ENCODE measurements around the gene LNX2.

The LNX2 gene

DNA sequence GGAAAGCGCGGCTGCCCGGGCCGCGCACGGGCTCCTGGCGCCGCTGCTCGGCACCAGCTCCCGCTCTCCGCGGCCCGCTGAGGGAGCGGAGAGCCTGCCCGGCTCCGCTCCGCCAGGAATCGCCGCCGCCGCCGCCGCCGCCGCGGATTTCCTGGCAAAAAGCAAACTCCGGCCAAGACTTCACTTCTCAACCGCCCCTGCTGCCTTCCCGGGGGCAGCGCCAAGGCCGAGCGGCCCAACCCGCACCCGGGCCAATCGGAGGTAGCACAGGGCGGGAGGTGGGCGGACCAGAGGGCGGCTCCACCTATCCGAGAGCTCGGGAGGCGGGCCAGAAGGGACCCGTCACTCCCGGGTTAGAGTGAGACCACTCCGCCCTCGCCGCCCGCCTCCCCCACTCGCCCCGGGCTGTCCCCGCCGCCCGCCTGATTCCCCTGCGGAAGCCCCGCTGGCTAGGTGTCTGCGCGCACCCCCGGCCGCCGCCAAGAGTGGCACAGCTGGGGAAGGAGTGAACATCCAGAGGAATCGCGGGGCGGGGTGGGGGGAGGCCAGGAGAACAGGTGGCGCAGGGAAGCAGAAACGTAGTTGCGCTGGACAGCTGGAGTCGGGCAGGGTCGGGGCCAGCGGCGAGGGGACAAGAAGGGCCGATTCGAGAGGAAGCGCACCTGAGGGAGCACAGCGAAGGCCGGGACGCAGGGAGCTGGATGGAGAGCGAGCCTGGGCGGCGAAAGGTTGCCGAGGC is at the start of gene LNX2:
Gene LNX2, minus strand, starts transcription at position 153 of the 739 bp plus-strand sequence. CDS start 38,826 bp downstream, outside the sequence.
- DNase-seq (ENCODE audit: low read depth in 2 of 2), result peak; percentile 93 to 96

DNA sequence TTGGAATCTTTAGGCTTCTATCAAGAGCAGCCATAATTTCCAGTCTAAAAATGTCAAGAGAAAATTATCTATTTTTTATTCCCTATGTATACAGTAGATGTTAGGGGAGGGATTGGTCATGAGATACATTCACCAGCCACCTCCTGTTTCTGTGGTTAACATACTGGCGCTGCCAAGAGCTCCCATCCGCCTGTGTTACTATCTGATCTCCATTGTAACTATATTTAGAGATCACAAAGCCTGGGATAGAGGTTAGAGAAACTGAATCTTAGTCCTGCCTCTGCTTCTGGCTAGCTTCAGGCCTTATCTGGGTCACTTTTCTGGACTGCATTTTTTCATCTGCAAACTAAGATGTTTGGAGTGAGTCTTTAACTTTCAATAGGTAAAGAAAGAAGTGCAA is 47.6 kb upstream of the LNX2 start:
- DNase-seq (ENCODE audit: low read depth in 2 of 2), result no peak

DNA sequence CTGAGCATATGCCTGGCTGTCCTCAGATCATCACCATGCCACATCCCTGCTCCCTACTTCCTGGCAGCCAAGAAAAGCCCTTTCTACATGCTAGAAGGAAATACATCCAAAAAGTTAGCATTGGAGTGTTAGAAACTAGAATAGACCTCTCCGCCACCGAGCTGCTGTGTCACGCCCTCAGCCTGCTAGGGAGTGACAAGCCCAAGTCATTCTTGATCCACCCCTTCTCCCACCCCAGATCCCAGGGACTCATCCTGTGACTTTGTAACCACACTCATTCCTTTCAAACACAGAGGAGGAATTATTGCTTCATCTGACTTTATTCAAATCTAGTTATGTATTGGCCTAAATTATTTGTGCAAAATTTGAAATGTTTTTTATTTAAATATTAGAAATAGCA is 46.6 kb upstream of the LNX2 start:
- DNase-seq (ENCODE audit: low read depth in 2 of 2), result no peak

DNA sequence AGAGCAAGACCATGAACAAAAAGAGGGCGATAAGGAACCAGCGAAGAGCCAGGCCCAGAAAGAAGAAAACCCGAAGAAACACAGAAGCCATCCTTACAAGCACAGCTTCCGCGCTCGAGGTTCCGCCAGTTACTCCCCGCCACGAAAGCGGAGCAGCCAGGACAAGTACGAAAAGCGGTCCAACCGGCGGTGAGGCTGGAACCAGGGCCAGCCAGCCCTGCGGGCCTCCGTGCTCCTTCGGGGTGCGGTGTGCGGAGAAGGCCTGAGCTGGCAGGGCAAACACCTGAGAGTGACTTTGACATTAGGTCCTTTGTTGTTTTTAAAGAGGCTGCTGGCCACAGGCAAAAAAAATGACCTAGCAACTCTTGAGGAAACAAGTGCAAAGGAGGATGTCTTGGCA is 45.4 kb upstream of the LNX2 start:
- no peak for DNase-seq (ENCODE audit: low read depth in 2 of 2)

DNA sequence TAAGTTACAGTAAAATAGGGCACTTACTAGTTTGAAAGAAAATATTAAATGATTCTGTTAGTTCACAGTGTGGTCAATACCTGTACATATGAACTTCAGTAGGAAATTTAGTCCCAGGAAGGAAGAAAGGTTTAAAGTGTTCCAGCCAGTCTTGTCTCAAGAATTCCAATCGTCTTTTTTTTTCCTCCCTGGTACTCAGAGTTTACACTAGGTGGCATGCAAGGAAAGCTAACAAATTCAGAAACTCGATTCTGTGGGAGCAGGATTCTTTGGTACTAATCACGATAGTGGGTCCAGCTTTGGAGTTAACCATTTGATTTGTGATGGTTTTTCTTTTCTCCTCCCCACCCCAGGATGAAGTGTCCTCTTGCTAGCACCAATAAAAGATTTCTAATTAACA is 45.0 kb upstream of the LNX2 start:
- DNase-seq (ENCODE audit: low read depth in 2 of 2), result no peak

DNA sequence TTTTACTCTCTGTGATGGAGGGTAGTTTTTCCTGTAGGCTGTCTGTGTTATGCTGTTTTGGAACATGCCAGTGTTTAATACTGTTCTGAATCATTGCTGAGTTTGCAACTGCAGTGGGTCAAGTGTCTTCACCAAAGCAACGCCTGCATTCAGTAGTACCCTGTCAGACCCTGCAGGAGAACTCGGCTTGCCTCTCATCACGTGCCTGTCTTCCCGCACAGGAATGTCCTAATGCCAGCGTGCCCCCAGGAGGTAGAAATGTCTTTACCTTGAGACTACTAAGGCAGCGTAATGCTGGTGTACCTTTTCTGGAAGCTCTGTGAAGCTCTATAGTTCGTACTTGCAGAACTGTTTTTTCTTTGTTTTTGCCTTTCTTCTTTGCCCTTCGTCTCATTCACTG is 43.6 kb upstream of the LNX2 start:
- DNase-seq (ENCODE audit: low read depth in 2 of 2), result no peak

DNA sequence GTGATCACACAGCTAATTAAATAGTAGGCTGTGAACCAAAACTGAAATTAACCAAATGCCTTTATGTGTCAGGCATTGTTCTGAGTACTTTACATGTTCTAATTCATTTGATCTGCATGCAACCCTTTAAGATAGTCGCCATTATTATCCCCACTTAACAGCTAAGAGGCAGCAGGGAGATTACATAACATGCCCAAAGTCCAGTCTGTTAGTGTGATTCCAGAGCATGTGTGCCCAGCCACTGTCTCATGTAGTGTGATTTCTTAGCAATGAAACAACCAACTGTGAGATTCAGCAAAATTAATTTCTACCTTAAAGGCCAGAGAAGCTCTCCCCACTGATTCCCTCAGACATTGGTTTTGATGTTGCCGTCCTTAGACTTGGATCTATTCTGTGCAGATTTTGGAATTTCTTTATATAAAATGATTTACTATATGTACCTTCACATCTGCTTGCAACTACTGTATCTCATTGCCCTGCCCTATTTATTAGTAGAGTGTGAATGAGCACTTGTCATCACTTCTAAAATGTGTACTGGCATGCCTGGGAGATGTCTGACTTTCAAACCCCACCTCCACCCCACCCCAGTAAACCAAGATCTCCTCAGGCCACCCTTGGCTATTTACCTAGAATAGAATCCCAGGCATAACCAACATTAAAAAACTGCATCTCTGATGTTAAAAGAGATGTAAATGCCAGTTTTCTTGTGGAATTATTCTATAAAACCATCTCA is 42.6 kb upstream of the LNX2 start:
- no peak for DNase-seq (ENCODE audit: low read depth in 2 of 2)

DNA sequence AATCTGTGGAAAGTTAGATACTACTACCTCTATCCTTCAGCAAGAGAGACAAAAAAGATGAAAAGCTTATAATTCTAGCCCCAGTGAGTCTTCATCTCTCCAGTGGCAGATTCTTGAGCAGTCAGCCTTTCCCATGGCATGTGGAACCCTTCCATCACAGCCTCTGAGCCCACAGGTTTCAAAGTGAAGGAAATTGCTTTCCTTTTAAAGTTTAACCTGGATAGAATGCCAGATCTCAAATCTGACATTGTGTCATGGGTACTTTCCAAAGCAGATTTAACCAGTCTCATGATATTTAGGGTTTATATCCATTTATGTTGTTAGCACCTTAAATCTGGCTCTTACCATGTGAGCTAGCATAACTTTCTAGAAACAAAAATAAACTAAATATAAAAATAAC is 40.7 kb upstream of the LNX2 start:
- DNase-seq (ENCODE audit: low read depth in 2 of 2), result no peak

DNA sequence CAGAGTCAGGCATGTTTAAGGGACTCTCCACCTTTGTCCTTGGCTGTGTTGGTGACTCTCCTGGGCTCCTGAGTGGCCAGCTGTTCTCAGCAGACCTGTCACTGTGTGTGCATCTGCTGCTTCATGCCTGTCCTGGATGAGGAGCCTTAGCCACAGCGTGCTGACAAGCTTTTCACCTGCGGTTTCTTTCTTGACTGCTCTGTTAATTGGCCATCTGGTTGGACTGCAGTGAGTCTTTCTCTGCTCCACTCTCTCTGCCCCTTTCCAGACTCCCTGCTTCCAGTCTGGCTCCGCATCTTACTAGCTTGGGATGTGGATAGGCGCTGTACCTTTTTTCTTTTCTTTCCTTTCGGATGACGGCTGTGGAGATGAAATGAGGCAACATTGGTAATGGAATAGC is 40.2 kb upstream of the LNX2 start:
- no peak for DNase-seq (ENCODE audit: low read depth in 2 of 2)

DNA sequence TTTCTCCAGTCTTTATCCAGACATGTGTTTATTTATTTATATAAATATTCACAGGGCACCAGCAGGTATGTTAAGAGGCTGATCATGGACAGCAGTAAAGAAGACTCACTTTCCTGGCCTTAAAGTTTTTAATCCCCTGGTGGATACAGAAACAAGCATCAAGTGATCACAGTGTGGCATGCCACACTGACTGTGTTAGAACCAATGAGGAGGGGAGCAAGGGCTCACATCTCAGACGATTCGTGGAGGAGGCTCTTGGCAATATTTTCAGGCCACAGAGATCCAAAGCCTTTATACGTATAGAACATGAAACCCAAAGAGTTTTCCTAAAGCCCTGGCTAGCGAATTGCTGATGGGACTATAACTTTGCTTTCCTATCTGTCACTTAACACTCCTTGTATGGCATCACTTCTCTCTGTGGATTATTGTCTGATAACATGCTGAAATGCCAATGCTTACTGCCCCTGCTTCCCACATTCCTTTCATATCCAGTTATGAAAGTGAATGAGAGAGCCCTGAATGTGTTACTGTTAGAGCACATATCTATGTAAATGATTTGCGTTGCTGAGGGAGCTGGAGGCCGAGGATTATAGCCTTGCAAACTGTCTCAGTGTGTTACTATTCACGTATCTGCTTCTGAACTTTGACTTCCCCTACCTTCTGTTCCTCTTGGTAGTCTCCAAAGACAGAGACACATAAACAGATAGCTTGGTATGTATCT is 39.0 kb upstream of the LNX2 start:
- no peak for DNase-seq (ENCODE audit: low read depth in 2 of 2)

DNA sequence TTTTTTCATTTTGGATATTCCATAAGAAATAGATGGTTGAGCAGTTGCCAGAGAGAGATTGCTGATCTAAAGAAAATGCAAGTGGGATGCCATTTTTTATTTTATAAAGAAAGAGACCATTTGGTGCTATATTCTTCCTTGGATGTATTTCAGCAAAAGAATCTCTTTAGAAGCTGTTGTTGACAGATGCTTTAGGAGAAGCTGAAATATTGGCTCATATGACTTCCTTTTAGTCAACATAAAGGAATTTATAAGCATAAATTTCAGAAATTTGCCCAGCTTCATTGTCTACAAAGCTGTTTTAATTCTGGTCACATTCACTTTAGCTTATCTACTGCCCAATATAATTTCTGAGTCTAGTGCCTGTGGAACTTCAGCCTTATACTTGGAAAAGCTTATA is 38.2 kb upstream of the LNX2 start:
- no peak for DNase-seq (ENCODE audit: low read depth in 2 of 2)

DNA sequence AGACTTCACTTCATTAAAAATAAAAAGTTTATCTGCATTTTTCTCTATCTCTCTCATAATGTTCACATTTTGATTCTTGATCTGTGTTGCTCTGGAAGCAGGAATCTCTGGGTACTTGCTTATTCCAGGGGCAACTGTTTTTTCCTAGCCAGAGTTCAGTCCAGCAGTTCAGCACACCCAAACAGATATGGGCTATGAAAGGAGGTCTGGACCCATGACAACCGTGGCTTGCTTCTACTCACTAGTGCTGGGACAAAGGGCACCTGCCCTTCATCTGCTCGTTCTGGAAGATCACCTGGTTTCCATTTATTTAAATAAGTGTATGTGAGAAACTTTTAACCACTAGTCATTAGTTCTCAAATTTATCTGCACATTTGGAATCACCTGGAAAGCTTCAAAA is 37.4 kb upstream of the LNX2 start:
- DNase-seq (ENCODE audit: low read depth in 2 of 2), result no peak

DNA sequence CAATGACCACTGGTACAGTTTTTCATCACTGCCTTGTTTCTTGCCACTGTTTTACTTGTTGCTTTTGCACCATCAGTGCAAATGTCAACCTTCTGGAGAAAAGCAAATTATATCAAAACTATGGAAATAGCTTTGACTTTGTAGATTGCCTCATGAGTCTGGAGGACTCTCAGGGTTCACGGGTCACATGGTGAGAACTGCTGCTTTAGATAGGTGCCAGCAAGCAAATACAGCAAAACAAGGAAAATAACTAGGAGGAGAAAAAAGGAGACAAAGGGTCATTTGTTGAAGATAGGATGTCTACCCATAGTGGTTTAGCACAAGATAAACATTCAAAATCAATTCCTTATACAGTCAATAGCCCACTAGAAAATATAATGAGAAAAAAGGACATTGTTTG is 34.5 kb upstream of the LNX2 start:
- DNase-seq (ENCODE audit: low read depth in 2 of 2), result no peak

DNA sequence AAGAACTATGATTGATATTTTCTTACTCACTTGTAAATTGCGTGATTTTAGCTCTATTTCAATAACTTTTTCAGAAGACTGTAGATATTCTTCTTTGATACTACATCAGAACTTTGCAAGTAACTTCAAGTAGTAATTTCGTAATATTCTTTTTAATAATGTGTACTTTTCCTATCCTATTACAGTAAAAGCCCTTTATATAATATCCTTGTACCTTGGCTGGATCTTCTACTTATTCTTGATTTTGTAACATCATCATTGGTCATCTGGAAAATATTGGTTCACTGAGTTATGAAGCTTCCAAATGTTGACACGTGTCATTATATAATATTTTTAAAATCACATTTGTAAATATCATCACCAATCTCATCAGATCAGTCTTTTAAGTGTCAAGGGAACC is 33.7 kb upstream of the LNX2 start:
- no peak for DNase-seq (ENCODE audit: low read depth in 2 of 2)

DNA sequence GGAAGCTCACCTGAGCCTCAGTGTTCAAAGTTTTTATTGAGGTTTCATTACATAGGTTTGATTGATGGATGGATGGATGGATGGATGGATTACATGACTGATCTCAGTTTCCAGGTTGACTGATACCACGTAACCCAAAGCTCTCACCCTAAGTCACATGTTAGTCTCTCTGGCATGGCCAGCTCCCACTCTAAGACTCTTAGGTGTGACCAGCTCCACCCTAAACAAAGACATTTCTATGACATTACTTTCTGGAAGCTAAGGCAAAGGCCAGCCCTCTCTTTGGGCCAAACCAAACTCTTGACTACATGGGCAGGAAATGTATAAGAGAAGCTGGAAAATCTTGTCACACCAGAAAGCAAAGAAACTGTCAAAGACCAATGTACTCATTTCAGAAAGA is 30.0 kb upstream of the LNX2 start:
- DNase-seq (ENCODE audit: low read depth in 2 of 2), result no peak

DNA sequence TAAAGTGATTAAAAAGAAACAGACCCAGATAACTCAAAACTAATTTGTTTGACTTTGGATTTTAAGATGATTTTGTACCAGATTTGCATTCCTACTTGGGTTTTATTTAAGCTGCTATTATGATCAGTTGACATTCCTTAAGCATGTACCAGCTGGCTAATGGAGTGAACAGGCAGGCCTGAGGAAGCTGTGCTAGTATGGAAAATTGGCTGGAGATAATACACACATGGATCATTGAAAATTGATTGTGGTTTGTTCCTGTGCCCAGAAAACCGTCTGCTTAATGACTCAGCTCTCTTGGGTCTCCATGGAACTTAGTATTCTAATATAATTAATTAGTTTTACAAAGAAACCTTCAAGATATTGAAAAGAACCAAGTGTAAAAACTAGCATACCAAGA is 24.0 kb upstream of the LNX2 start:
- DNase-seq (ENCODE audit: low read depth in 2 of 2), result no peak

DNA sequence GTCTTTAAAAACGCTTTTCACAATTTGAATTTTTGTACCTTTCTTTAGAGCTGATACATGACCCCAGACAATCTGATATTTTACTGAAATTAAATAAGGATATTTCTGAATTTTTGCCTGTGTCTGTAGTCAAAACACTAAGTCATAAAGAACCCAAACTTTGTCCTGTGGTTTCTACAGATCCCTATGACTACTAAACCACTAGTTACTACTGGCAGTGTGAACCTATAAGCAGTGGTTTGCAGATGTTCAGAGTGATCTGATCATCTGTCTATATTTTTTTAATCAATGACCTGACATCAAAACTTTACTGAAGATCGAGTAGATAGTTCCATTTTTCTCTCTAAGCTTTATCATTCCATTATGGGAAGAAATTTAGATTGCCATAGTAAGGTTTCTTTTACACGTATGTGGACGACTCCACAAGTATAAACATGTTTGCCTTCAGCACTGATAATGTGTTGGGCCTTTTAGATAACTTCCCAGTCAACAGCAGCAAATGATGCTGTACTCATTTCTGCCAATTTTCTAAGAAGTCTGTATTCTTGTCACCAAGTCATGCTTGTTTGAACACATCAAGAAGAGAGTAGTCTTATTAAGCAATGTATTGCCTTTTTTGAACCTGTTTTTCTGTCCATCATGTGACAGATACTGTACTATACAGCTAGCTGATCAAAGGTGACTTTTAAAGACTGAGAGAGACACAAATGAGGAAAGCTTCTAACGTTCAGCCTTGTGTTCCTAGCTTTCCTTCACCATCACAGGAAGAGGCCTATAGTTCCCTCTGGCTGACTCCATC is 23.2 kb upstream of the LNX2 start:
- DNase-seq (ENCODE audit: low read depth in 2 of 2), result no peak

DNA sequence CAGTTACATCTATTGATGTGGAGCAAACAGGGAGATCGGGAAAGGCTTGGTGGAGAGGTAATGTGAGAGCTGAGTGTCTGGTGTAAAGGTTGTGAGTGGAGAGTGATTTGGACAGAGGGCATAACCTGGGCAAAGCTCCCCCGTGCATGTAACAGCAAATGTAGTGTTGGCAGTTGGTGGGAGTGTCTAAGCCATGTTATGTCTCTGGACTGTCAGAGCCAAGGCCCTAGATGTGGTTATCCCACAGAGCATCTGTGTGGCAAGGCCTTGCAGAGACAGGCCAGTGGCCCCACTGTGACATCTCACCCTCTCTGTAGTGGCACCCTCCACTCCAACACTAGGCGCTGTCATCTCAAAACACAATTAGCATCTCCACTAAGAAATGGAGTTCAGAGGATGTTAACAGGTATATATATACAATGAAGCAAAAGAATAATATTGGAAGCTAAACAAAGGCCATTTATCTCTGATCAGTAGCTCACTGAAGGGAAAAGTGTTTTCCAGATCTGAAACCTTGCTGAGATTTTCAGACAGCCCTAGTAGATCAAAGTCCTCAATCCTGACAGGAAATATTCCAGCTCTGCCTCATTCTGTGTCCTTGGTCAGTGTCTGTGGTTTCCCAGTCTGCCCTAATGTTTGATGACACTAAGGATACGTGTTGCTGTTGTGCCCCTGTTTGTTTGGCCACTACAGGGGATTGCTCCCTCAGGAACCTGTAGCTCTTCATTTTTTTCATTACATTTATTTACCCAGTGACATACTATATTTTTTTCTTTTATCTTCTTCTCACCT is 21.6 kb upstream of the LNX2 start:
- DNase-seq (ENCODE audit: low read depth in 2 of 2), result no peak

DNA sequence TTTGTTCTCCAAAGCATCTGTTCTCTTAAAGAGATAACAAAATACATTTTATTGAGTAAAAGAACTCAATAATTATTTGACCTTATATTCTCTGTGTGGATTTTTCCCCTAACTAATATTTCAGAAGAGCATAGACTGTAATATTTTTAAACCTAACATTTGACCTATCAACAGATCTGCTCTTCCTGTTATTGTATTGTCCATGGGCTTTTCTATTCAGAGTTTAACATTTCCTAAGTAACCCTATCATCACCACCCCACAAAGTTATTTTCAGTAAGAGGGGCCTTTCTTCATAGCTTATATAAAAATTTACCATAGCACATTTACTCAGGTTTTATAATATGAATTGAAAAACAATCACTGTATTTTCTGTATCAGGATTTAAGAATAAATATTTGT is 18.9 kb upstream of the LNX2 start:
- DNase-seq (ENCODE audit: low read depth in 2 of 2), result no peak

DNA sequence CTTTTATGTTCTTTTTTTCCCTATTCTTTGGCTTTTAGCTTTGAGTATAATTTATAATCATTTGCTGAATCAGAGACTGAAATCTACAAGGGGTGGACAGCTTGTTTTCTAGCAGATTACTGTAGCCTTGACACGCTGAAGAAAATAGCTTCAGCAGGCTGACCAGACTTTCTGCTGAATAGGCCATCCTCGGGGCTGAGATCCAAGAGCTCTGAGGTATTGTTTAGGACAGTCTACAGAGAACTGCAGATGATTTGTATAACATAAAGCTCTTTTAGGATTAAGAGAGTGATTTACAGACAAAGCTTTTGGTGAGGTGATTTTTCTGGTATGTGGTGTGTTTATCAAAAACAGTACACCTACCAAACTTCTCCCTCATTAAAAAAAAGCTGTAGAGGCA is 18.2 kb upstream of the LNX2 start:
- no peak for DNase-seq (ENCODE audit: low read depth in 2 of 2)

DNA sequence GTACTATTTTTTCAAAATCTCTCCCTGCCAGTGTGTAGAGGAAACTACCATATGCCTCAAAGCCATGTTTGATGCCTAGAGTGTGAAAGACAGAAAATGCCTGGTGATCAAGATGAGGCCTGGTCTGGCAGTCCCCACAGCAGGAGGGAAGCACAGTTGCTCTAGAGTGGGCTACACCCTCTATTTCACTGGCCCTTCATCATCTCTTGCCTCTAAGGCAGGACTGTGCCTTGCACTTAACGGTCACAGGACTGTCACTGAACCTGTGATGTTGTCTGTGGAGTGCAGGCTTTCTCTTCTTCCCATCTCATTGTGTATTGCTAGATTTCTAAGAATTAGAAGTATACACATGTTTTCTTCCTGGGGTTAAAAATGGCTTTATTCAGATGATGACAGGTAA is 17.7 kb upstream of the LNX2 start:
- no peak for DNase-seq (ENCODE audit: low read depth in 2 of 2)

Measured in stimulated activated CD8-positive, alpha-beta memory T cell treated with anti-CD3 and anti-CD28 coated beads, Interleukin-7, amount 100 ng/mL, for 4 hours (primary cell).